ENCODE measurements around the gene KCNQ1.

- no peak for TF ChIP-seq CTCF (IDR thresholded peaks at IDR 0.05)
- no peak for TF ChIP-seq POLR2A (IDR thresholded peaks at IDR 0.05)
Observed at GRCh38 chr11:2561696-2562581, 117.1 kb downstream of the KCNQ1 start.
